TTC549 (cell line): ENCODE results near the gene PDGFD.

Experiments
- FAIRE-seq: peaks from 2 replicates; lab custom pipeline; 2012; peaks lifted over from hg19 to GRCh38; lab: Jason Lieb, UNC

PDGFD gene

DNA sequence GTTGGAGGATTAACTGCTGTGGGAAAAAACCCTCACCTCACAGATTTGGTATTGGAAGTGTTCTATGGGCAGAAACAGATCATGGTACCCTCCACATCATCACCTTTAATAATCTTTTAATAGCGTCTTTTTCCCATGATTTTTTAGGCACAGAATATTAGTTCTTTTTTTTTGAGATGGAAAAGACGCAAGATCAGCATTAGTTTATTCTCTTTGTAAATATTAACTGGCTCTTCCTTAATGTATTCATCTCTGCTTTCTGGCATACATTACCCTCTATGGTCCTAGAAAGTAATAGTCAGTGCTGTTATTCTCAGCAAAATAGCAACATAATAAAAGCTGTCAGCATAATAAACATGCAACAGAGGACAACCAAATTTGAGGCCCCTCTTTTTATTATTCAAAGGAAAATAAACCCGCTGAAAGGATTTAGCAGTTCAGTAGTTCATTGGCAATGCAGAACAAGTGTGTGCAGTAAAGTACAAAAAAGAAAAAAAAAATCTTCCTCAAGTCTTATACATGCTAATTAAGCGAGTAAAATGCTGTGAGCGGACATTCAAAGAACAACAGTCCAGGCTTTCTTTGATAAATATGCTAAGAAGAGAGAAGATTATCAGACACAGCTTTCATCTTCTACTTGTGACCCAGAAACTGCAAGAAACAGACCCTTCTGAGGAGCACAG is 165.0 kb downstream of the PDGFD start:
- no peak for FAIRE-seq

DNA sequence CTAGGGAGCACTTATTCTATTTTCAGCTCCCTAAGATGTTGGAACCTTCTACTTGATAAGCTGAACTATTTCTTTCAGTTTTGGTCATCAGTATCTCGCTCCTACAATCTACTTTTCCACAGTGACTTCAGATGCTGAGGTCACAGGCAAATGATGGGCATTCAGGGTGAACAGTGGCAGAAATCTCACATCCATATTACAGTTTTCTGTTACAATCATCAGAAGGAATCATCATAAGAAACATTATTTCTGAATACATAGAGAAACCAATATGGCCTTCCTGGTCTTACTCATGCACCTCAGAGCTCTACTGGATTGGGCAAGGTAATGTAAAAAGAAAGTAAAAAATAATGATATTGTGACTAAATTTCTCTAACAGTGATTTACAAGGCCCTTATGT is 166.9 kb downstream of the PDGFD start:
- no peak for FAIRE-seq

DNA sequence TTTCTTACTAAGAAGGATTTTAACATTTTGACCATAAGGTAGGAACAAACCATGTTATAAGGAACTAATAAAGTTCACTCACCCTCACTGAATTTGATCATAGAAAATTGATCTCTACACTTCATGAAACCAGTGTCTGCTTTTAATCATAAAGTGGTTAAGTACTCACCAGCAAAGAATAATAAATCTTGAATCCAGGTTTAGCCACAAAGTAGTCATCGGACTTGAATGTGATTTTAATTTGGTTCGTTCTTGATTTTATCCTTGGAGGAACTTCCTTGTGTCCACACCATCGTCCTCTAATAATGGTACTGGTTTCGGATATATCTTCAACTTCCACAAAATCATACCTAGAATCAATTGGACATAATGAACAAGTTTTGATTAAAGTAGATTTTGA is 168.1 kb downstream of the PDGFD start:
- FAIRE-seq = no peak

DNA sequence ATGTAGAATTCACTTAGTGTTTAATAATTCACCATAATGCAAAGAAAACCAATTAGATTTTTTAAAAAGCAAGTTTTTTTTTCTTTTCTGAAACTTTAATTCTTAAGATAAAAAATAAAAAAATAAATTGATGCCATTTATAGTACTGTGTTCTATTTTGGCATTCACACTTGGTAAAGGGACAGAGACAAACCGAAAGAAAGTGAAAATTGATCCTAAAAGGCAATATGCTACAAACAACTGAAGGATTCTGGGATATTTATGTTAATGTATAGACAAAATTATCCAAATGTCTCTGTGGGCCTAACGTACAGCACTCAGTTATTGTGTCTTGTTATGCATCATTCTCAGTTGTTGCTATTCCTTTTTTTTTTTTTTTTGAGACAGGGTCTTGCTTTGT is 169.4 kb downstream of the PDGFD start:
- no peak for FAIRE-seq

DNA sequence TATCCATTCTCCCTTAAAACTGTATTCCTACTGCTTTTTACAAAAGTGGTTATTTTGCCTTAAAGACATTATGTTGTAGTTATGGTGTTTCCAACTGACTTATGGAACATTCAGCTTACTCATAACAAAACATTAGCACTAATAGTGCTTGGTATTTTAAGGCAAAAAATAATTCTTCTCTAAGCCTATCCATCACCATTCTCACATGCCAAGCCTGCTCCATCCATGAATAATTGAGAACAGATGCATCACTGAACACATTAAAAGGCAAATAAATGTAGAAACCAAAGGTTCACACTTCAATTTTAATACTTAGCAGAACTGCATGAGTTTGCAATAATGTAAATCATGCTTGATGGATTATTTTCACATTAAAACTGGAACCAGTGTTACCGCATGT is 169.9 kb downstream of the PDGFD start:
- no peak for FAIRE-seq

DNA sequence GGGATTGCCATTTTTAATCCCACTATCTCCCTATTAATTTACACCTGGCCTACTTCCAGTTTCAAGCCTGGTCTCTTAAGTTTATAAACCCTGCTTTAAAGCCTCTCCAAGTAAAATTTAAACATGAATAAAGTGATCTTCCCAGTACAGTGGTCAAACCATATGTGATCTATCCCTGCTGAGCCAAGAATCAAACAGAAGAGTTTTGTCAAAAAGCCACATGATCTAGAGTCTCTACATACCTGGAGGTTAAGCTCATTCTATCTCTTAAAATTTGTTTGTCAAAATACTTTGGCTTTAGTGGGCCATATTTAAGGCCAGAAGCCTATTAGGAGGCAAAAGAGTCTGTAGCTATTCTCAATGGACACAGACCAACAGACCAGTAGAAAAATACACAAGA is 170.4 kb downstream of the PDGFD start:
- FAIRE-seq = no peak

DNA sequence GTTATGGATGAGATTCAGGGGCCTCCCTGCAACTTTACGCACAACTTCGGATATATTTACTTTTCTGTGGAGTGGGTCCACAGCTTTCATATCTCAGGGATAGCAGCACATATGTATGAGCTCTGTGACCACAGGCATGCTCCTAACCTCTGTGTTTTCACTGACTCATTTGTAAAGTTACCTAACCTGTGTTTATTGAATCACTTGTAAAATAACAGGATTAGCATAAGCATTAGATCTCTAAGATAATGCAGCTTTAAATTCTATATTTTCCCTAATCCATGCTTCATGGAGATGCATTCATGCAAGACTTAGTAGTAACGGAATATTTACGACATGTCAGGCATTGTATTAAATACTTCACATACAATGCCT is 175.4 kb downstream of the PDGFD start:
- FAIRE-seq = no peak

DNA sequence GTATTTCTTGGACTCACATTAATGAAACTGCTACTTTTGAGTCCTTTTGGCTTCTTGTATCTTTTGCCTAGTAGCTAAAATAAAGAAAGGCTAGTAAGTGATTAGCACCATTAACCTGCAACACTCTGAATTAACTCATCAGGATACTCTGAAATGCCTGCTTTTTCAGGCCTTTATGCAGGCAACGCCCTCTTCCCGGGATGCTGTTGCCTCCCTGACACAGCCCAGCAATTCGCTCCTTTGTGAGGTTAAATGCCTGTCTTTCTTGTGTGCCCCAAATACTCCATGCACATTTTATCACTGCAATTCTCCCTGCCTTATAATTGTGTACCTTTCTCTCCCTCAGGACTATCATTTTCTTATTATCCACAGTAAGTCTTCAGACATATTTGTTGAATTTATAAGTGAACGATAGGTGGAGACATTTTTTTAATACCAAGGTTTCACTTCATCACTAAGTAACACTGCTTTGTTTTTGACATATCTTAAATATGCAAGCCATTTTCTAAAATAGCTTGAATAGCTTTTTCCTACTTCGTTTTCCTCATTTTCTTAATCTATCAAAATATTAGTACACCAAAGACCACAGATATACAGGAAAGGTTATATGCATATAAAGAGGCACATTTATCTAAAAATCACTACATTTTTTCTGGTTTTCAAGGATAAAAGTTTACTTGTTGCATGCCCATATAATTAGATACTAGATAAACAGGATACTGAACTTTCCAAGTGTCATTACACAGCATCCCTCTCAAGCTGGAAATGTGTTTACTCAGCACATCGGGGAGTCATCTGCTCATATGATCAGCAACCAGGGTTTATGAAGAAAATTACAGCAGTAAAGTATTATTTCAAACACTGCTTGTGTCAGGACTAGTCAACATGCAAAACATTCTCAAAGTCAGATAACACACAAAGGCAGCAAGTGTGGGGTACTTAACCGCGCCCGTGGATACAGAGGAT is 176.0 kb downstream of the PDGFD start:
- no peak for FAIRE-seq

DNA sequence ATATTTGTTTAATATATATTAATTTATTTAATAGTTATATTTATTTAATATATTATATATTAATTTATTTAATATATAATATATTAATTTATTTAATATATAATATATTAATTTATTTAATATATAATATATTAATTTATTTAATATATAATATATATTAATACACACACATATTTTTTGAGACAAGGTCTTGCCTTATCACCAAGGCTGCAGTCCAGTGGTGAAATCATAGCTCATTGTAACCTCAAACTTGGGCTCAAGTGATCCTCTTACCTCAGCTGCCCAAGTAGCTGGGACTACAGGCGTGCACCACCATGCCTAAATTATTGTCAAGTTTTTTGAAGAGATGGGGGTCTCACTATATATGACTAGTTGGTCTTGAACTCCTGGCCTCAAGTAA is 178.9 kb downstream of the PDGFD start:
- FAIRE-seq = no peak

DNA sequence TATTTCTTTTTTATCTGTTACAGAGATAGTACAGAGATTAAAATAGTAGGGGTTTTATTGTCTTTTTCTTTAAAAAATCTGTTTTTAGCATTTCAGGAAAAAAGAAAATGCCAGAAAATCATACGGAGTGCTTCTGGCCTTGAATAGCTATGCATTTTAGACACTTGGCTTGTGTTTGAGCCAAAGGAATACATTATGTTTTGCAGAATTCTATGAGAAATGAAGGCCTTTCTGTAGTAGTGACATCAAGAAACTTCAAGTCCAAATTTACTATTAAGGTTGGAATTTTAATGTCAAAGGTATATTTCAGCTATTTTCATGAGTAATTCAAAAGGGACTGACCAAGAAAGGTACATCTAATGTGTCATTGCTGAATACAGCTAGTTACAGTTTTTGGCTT is 183.8 kb downstream of the PDGFD start:
- no peak for FAIRE-seq

DNA sequence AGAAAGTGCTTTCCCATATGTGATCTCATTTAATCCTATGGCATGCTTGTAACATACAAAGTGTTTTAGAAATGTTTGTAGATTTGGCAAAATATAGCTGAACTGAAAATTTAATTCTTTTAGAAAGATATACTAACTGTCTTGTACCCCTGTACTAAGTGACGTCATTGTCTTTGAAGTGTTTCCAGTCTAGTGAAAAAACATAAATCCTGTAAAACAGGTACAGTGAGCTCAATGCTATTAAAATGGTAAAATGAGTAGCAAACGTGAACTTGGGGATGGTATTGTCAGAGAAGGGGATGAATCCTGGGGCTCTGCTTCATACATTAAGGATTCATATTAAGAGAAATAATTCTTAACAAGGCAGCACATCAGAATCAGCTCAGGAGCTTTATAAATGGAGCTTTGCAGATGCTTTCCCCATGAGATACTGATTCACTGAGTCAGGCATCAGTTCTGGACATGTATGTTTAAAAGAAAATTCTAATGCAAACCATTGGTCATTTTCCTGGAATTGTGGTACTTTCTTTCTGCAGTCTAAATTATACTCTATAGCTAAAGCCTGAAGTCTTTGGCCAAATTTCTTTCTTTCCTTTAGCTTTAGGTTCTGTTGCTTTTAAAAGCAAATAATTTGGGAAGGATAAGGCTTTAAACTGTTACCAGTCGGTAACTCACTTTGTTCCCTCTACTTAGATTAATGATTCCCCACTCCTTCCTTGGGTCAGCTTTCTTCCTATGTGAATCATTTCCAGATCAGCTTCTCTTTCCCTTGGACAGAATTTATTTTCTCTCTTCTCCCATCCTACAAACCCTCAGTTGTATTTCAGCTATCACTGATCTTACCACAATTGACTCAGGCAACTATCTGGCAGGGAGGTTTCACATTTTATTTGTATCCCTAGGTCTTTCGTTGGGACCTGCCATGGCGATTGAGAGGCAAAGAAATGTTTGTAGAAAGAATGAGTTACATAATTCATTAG is 185.0 kb downstream of the PDGFD start:
- FAIRE-seq = no peak

DNA sequence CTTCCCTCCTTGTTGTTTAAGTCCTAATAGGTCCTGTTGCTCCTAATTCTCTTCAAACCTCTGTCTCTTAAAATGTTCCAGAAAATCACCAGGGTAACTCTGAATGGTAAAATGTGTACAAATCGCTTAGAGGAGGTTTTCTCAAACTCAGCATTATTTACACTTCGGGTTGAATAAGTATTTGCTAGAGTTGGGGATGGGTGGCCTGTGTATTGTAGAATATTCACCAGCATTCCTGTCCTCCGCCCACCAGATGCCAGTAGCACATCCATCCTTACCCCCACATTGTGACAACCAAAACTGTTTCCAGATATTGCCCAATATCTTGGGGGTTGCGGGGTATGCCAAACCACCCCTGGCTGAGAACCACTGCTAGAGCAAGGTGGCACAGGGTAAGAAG is 191.9 kb downstream of the PDGFD start:
- no peak for FAIRE-seq

DNA sequence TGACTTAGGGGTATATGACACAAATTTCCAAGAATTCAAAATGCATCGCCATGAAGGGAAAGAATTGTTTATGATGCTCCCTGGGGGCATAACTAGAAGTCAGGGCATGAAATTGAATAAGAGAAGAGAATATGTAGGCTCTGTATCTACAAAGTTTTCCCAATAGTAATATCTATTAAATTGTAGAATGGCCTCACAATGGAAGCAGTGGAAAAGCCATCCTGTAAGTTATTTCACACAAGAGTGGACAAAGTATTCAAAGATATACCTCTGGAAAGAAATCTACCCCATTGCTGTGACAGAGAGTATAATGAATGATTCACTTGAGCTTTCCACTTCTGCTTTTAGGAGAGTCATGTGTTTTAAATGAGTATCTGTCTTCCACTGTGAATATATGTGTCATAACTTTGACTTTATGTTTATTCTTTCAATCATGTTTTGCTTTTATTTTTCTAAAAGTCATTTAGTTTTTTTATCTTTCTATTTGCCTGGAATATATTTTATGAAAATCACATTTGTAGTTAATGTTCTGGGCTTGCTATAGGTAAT is 193.2 kb downstream of the PDGFD start:
- no peak for FAIRE-seq

DNA sequence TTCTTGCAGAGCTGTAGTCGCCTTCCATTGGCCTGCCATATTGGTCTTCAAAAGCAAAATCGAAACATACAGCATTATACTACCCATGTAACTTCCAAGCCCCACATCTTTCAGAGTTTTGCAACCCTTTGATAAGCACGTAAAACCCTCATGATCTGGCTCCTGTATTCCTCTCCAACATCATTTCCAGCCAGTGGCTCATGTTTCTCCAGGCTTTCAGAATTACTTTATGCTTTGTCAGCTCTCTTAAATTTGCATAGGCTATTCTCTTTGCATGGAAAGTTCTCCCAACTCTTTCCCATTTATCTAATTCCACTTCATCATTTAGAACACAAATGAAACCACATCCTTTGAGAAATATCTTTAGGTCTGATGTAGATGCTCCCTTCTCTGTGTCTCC is 195.3 kb downstream of the PDGFD start:
- no peak for FAIRE-seq

DNA sequence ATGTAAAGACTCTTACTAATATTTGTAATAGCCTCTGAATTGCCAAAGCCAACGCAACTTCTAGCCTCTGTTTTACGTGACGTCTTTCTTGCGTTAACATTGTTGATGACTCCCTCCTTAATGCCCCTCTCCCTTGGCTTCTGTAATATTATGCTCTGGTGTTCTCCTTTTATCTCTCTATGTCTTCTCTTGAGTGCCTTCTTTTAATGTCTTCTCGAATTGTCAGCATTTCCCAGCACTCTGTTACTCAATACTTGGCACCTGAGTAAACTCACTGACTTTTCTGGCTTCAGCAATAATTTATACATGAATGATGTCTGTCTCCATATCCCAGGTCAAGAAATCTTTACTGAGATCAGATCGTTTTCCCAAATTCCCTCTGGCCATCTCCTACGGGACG is 196.0 kb downstream of the PDGFD start:
- FAIRE-seq = no peak

DNA sequence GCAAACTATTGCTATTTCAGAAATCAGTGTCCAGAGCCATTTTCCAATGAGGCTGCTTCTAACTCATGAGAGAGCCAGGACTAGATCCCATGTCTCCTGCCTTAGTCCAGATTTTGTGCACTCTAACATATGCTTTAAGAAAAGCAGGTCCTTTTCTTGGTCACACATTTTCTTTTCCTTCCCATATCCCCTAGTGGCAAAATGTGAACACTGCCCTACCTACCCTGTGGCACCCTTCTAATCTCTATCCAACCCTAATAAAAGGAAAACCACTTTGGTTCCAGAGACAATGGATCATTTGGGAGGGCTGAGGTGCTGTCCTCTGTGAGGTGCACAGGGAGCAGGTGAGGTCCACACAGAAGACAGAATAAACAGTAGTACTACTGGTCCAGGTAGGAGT is 199.6 kb downstream of the PDGFD start:
- FAIRE-seq = no peak

DNA sequence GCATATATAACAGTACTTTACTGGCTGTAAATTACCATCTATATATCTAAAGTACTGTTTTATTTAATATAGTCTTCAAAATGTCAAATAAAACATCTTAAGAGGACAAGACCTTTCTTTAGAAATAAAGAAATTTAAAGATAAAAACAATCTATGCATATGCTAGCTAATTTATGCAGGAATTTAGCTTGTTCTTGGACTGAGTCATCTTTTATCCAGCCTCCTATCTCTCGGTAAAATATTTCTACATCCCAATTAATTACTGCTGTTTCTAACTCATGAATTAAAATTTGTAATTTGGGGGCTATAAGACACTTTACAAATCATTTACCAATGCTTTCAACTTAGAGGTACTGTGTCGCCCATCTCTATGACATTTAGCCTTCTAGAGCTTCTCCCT is 200.3 kb downstream of the PDGFD start:
- FAIRE-seq = no peak

DNA sequence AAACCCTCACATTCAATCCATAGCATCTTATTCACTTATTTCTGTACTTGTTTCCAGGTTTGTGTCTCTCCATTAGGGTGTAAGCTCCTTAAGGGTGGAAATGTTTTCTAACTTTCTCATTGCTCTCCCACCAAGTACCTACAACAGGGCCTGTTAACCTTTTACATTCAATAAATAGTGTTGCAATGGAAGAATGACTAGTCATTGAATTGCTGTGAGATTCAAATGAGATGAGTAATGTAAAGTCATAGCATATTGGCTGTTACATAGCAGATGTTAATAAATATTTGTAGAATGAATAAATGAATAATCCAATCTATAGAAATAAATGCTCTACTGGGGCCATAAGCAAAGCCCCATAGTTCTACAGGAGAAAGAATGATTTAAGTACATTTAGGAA is 202.9 kb downstream of the PDGFD start:
- no peak for FAIRE-seq

DNA sequence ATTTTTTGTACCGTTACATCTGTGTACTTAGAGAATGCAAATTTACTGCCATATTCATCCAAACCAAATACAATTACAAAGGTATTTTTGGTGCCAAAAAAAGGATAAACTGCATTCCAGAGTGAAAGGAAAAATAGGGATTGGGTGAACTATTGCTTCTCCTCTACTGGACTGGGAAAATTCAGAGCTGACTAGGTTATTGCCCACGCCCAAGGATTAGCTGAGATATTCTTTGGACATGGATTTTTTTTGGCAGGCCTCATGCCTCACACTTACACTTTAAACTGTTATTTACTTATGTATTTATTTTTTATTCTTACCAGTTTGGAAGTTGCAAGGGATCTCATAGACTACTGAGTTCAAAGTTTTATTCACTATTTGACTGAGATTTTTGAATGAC is 203.8 kb downstream of the PDGFD start:
- FAIRE-seq = no peak

DNA sequence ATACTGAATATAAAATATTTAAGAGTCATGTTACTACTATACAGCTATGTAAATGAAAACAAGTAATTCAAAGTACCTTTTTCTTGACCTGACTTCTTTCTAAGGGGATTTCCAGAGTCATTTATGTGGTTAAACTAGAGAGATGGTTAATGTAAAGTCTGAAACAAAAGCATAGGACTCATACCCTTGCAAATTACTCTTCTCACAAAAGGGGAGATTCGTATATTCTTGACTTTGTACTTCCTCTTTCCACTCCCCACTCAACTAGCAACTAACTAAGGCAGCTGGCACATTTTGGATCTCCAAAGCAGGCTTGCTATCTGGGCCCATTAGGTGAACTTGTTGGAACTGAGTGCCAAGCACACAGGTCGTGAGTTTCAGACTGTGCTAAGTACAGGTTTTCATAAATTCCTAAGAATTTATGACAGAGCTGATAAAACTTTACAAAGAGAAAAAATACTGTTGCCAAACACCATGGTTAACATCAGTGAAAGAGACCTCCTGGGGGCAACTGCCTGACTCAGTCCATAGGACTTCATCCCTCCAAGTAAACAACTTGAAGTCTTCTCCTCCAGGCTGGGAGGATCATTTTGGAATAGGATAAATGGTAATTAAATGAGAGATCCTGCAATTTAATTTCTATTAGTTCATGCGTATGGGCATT is 204.5 kb downstream of the PDGFD start:
- no peak for FAIRE-seq

DNA sequence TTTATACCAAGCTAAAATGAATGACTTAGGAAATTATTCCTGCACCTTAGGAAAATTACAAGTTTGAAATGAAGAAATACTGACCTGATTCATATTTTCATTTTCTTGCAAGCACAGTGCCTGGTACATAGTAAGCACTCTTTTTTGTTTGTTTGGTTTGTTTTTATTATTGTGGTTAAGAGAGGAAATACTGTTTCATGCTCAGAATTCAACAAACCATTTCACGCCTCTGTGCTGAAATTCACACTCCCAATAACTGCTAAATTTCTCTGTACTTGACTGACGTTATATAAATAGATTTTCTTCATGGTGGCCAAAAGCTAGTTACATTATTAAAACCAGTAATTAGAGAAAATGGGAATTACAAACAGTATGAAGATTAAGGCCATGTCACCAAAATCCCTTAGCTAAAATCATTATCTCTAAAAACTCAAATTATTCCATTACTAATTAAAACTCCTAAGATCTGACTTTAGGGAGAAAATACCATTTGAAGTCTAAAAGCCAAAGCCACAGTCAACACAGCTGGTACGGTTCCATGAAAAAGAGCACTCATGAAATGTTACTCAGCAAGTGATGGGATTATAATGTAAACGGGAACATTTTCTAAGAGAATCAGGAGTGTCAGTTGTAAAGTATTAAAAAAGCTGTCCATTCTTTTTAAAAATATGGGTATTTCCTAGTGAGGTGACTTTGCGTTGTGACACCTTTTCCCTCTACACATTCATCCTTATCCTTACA is 205.3 kb downstream of the PDGFD start:
- no peak for FAIRE-seq
